Testis (tissue), 3 donors: ENCODE measurements around the gene HSPA9. TPM values are rescaled to one million over a fixed set of nuclear protein-coding genes. Genes with fewer than 3 reads are reported as not detected.

ENCODE experiments used
- DNase-seq: peaks from one replicate; pipeline ENCODE4 v3.0.0-alpha.2; 2019
- H3K27ac ChIP-seq, 2 donors: fragments of 200-600 bp; sonication (generic); one replicate each; pipeline ENCODE4 v1.5.1; 2019
- H3K27me3 ChIP-seq: fragments of 200-600 bp; sonication (generic); one replicate; pipeline ENCODE4 v1.5.1; 2019
- H3K36me3 ChIP-seq: fragments of 200-600 bp; sonication (generic); one replicate; pipeline ENCODE4 v1.5.1; 2017; ENCODE audit warnings: low read depth; ENCODE audit errors: missing control alignments
- H3K4me1 ChIP-seq: fragments of 200-600 bp; sonication (generic); one replicate; pipeline ENCODE4 v1.5.1; 2019
- H3K4me3 ChIP-seq, 2 donors: fragments of 200-600 bp; sonication (generic); one replicate each; pipeline ENCODE4 v1.5.1; 2017 to 2019
- H3K9me3 ChIP-seq: fragments of 200-600 bp; sonication (generic); one replicate; pipeline ENCODE4 v1.5.1; 2017
- POLR2A ChIP-seq: fragments of 450-650 bp; IDR thresholded peaks from one replicate; pipeline ENCODE4 v1.6.1; 2017; ENCODE audit warnings: antibody characterized with exemption, mild to moderate bottlenecking, moderate library complexity
- WGBS, 2 donors: methylation state at CpG; one replicate each; pipeline ENCODE4 v1.1.5; 2018; 5-methylcytosine and 5-hydroxymethylcytosine counted together
- intact Hi-C: fragments of 100-400 bp; cut with DNase I; formaldehyde crosslinking; loops from one replicate; pipeline ENCODE4 v1.15.1; 2023; ENCODE audit warnings: low total_unique reads
- polyA plus RNA-seq: library from polyadenylated mRNA; stranded (reverse); fragments of 350-450 nt; fragmentation: Illumina TruSeq; extraction: RNeasy Lipid Tissue Mini Kit (QIAGEN cat#74804); gene quantifications from one replicate; pipeline ENCODE4 v1.2.3, GENCODE V29; 2014; ENCODE audit warnings: low read depth, low replicate concordance; ENCODE audit not compliant: insufficient read depth
- total RNA-seq, 2 donors: library from RNA; depleted of rRNA; stranded (reverse); fragments of >200 nt; gene quantifications; one replicate each; pipeline ENCODE4 v1.2.3, GENCODE V29; 2016
- TF ChIP-seq, protein P1 (sequence below), 3 experiments: fragments of 450-650 bp in 2 of 3; fragments of 200-600 bp in 1 of 3; sonication (generic) in 1 of 3; IDR thresholded peaks; one replicate each; pipeline ENCODE4 v1.5.1; 2016 to 2019; ENCODE audit warnings: antibody characterized with exemption in 3 of 3, mild to moderate bottlenecking in 2 of 3, moderate library complexity in 1 of 3

Gene HSPA9
- total and polyA plus RNA-seq, 3 donors from 2014 or later = 145 to 243 (median 205) TPM

- no peak overlapping the region for H3K27ac ChIP-seq
- H3K4me3 ChIP-seq = no peak overlapping the region
- H3K9me3 ChIP-seq = no peaks in the 10 kb centered on the region
- H3K4me1 ChIP-seq = peaks cover 3% of the 10 kb centered on the region
- intact Hi-C loops = no loop called here
- 77 to 79% methylated on average over 5 of the region's 5 CpGs for WGBS, 2 donors
- no peaks in the 10 kb centered on the region for H3K27me3 ChIP-seq
- no peaks in the 10 kb centered on the region for H3K36me3 ChIP-seq
- TF ChIP-seq, protein P1, sequence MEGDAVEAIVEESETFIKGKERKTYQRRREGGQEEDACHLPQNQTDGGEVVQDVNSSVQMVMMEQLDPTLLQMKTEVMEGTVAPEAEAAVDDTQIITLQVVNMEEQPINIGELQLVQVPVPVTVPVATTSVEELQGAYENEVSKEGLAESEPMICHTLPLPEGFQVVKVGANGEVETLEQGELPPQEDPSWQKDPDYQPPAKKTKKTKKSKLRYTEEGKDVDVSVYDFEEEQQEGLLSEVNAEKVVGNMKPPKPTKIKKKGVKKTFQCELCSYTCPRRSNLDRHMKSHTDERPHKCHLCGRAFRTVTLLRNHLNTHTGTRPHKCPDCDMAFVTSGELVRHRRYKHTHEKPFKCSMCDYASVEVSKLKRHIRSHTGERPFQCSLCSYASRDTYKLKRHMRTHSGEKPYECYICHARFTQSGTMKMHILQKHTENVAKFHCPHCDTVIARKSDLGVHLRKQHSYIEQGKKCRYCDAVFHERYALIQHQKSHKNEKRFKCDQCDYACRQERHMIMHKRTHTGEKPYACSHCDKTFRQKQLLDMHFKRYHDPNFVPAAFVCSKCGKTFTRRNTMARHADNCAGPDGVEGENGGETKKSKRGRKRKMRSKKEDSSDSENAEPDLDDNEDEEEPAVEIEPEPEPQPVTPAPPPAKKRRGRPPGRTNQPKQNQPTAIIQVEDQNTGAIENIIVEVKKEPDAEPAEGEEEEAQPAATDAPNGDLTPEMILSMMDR (IDR thresholded peaks at IDR 0.05) = no peak
- TF ChIP-seq POLR2A = no peak
- DNase-seq = no peak
Measured at GRCh38 chr5:138553437-138554095, 21.6 kb downstream of the HSPA9 start.

DNA sequence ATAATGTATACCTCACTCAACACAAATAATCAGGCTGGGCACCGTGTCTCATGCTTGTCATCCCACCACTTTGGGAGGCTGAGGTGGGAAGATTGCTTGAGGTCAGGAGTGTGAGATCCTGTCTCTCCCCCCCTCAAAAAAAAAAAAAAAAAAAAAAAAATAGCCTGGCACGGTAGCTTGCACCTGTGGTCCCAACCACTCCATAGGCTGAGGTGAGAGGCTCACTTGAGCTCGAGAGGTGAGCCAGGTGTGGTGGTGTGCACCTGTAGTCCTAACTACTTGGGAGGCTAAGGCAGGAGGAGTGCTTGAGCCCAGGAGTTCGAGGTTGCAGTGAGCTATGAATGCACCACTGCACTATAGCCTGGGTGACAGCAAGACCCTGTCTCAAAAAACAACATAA is 22.5 kb downstream of the HSPA9 start:
- TF ChIP-seq POLR2A = no peak
- TF ChIP-seq, protein P1 (IDR thresholded peaks at IDR 0.05) = no peak
- Histone ChIP-seq H3K27me3 (no peaks in the 10 kb centered on the region), H3K9me3 (no peaks in the 10 kb centered on the region), H3K27ac (no peak overlapping the region), H3K4me1 (peaks cover 9% of the 10 kb centered on the region), H3K4me3 (no peak overlapping the region), H3K36me3 (no peaks in the 10 kb centered on the region)
- WGBS, 2 donors = 74 to 89% methylated on average over 4 of the region's 4 CpGs
- intact Hi-C loops = no loop called here
- DNase-seq = no peak

GRCh38 chr5:138549414-138549813 is 25.8 kb downstream of the HSPA9 start:
- DNase-seq = no peak
- no peak overlapping the region for H3K4me3 ChIP-seq
- no peaks in the 10 kb centered on the region for H3K36me3 ChIP-seq
- peaks cover 40% of the 10 kb centered on the region for H3K4me1 ChIP-seq
- no peaks in the 10 kb centered on the region for H3K9me3 ChIP-seq
- H3K27me3 ChIP-seq = no peaks in the 10 kb centered on the region
- TF ChIP-seq, protein P1 (IDR thresholded peaks at IDR 0.05) = no peak
- no peak for TF ChIP-seq POLR2A
- no peak overlapping the region for H3K27ac ChIP-seq
- 88 to 94% methylated on average over 5 of the region's 5 CpGs for WGBS, 2 donors
- intact Hi-C loops = no loop called here

DNA sequence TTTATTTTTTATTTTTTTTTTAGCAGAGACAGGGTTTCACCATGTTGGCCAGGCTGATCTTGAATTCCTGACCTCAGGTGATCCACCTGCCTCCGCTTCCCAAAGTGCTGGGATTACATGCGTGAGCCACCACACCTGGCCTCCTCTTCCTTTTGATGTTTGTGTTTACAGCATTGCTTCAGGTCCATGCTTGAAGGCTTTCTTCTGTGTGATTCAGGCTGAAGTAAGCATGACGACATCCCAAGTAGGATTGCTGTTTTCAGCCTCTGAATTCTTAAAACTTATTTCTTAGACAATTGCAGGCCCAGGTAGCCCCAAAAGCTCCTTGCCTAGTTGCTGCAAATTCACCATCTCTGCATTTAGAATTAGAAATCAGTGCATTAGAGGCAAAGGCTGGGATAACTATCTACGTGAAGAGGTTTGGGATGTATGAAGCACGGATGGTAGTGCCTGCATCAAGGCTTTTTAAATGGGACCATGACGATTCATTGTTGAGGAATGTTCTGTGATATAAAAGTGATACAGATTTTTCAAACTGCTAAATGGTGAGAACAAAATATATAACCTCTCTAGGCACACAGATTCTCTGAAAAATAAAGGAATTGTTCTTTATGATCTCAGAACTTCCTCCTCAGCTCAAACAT is 29.2 kb downstream of the HSPA9 start:
- DNase-seq = no peak
- Histone ChIP-seq H3K9me3 (no peaks in the 10 kb centered on the region), H3K36me3 (no peaks in the 10 kb centered on the region), H3K4me1 (peaks cover 45% of the 10 kb centered on the region), H3K27me3 (no peaks in the 10 kb centered on the region), H3K27ac (peak overlapping the region in 1 of 2 donors; percentile 98), H3K4me3 (no peak overlapping the region)
- intact Hi-C loops = no loop called here
- TF ChIP-seq POLR2A = no peak
- TF ChIP-seq, protein P1 (IDR thresholded peaks at IDR 0.05) = no peak
- WGBS, 2 donors = 73 to 83% methylated on average over 6 of the region's 6 CpGs
